SIG-M5 (cell line): ENCODE results near the gene PGA5.
"Not testable (repeated sequence)": the region's sequence is repeated elsewhere in the genome, so short reads cannot be mapped to it uniquely, and the experiment has no call there.

Experiments
- DNase-seq: peaks from one replicate; lab custom pipeline; 2025; lab: John Stamatoyannopoulos, UW

The PGA5 gene

GRCh38 chr11:61240875-61241274 is at the start of gene PGA5:
Gene PGA5, plus strand, starts transcription at chr11:61241175. Its CDS starts 52 bp downstream, at chr11:61241227.
- DNase-seq, result not testable (repeated sequence)

GRCh38 chr11:61193596-61193995 is 47.4 kb upstream of the PGA5 start:
- no peak for DNase-seq

GRCh38 chr11:61194169-61194671 is 46.8 kb upstream of the PGA5 start:
- no peak for DNase-seq

- no peak for DNase-seq
Measured at GRCh38 chr11:61194981-61195695, 45.8 kb upstream of the PGA5 start.

GRCh38 chr11:61195719-61196118 is 45.3 kb upstream of the PGA5 start:
- DNase-seq, result no peak

GRCh38 chr11:61198361-61198760 is 42.6 kb upstream of the PGA5 start:
- DNase-seq, result no peak

GRCh38 chr11:61198948-61199523 is 41.9 kb upstream of the PGA5 start:
- no peak for DNase-seq

GRCh38 chr11:61201476-61201875 is 39.5 kb upstream of the PGA5 start:
- DNase-seq, result no peak

GRCh38 chr11:61202950-61203746 is 37.8 kb upstream of the PGA5 start, which contains the start of gene PGA3:
Gene PGA3, plus strand, starts transcription at chr11:61203515. Its CDS starts 50 bp downstream, at chr11:61203565.
- DNase-seq, result not testable (repeated sequence)

GRCh38 chr11:61203873-61204272 is 37.1 kb upstream of the PGA5 start:
- DNase-seq, result not testable (repeated sequence)

GRCh38 chr11:61204502-61205059 is 36.4 kb upstream of the PGA5 start:
- not testable (repeated sequence) for DNase-seq

GRCh38 chr11:61207636-61208310 is 33.2 kb upstream of the PGA5 start:
- DNase-seq, result not testable (repeated sequence)

- not testable (repeated sequence) for DNase-seq
Measured at GRCh38 chr11:61210629-61211028, 30.3 kb upstream of the PGA5 start.

GRCh38 chr11:61211327-61211952 is 29.5 kb upstream of the PGA5 start:
- DNase-seq, result not testable (repeated sequence)

- DNase-seq, result not testable (repeated sequence)
Measured at GRCh38 chr11:61212202-61212601, 28.8 kb upstream of the PGA5 start.

GRCh38 chr11:61213711-61214324 is 27.2 kb upstream of the PGA5 start:
- not testable (repeated sequence) for DNase-seq

GRCh38 chr11:61218306-61218705 is 22.7 kb upstream of the PGA5 start:
- not testable (repeated sequence) for DNase-seq

GRCh38 chr11:61219016-61219415 is 22.0 kb upstream of the PGA5 start:
- DNase-seq, result not testable (repeated sequence)

- not testable (repeated sequence) for DNase-seq
Measured at GRCh38 chr11:61222047-61222446, 18.9 kb upstream of the PGA5 start, which contains the start of gene PGA4. Gene PGA4, plus strand, starts transcription at chr11:61222347. Its CDS starts 54 bp downstream, at chr11:61222401.

- not testable (repeated sequence) for DNase-seq
Measured at GRCh38 chr11:61222692-61223091, 18.3 kb upstream of the PGA5 start.
